ENCODE results near the gene GPAM.

DNA sequence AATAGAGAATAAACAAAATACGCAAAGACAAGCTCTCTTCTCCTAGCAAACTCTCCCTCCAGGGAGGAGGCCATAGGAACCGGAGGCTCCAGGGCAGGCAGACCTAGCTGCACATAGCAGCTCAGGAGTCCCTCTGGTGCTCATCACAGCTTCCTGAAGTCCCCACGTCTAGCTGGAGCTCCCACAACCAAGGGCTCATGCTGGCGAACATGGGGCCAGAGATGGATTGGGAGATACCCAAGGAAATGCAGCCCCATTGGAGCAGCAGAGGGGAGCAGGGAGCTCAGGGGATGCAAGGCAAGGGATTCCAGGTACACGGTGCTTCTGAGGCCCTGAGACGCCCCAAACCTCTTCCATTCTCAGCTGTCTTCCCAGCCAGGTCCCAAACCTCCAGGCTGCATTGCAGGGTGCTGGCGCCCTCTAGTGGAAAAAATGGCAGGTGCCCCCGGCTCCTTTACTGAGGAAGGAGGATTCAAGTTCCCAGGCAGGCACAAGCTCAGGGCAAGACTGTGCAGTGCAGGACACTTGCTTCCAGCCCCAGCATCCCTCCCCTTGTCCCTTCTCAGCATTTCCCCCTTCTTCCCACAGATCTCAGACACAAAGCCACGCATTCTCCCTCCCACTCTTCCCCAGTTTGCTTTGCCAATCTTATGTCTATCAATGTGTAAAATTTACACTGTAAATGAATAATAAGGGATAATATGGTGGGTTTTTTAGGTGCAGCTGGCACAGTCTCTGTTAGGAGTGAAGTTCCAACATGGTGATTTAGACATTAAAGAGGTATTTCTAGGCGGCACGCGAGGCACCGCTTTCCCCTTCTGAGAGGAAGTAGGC, 46.2 kb downstream of the GPAM start:
- TF ChIP-seq TAF1 (IDR thresholded peaks at IDR 0.05; ENCODE audit: low read depth, low read length), result no peak
- TF ChIP-seq POLR2AphosphoS5 (IDR thresholded peaks at IDR 0.05; ENCODE audit: low read depth, low read length), result no peak
- no peak for TF ChIP-seq POLR2A (IDR thresholded peaks at IDR 0.05; ENCODE audit: low read depth, low read length)
- no peak for TF ChIP-seq SPI1 (IDR thresholded peaks at IDR 0.05; ENCODE audit: low read depth, low read length)
- TF ChIP-seq PAX5 (IDR thresholded peaks at IDR 0.05; ENCODE audit: insufficient read depth, low read length, severe bottlenecking), result no peak
- no peak for TF ChIP-seq POU2F2 (IDR thresholded peaks at IDR 0.05; ENCODE audit: low read depth, low read length)
